ENCODE measurements around the gene DNAAF9.

DNA sequence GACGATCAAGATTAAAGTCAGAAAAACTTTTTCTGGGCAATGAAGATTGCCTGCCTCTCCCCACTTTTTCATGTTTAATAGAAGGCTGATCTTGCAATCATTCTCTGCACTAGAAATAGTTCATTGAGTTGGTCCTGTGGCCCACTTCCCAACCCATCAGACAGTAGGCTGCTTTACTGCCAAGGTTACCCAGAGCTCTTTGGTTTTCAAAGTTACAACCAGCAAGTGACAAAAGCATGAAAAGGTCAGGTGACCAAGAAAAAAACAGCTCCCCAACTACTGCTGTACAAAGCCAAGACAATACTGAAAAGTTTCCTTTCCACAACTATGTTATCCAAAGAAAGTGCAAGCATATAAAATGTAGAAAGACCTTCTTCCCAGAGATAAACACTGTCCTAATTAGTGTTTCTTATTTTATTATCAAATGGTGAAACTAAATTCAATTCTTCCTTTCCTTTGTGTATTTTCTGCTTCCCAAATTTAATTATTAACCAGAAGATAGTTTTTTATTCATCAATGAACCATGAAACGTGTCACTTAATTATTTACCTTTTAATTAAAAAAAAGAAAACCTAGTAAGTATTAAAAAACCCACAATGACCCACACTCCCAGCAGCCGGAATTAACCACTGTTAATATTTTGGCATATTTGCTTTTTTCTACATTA is 16.6 kb downstream of the DNAAF9 start:
- TF ChIP-seq, protein P1, sequence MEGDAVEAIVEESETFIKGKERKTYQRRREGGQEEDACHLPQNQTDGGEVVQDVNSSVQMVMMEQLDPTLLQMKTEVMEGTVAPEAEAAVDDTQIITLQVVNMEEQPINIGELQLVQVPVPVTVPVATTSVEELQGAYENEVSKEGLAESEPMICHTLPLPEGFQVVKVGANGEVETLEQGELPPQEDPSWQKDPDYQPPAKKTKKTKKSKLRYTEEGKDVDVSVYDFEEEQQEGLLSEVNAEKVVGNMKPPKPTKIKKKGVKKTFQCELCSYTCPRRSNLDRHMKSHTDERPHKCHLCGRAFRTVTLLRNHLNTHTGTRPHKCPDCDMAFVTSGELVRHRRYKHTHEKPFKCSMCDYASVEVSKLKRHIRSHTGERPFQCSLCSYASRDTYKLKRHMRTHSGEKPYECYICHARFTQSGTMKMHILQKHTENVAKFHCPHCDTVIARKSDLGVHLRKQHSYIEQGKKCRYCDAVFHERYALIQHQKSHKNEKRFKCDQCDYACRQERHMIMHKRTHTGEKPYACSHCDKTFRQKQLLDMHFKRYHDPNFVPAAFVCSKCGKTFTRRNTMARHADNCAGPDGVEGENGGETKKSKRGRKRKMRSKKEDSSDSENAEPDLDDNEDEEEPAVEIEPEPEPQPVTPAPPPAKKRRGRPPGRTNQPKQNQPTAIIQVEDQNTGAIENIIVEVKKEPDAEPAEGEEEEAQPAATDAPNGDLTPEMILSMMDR (IDR thresholded peaks at IDR 0.05), result no peak
- no peak for TF ChIP-seq POLR2A (IDR thresholded peaks at IDR 0.05)
